Ovary (tissue), 9 donors: ENCODE measurements around the gene C1orf56. TPM values are rescaled to one million over a fixed set of nuclear protein-coding genes. Genes with fewer than 3 reads are reported as not detected.

ENCODE experiments used
- DNase-seq, 5 donors: peaks; one replicate each; pipeline ENCODE4 v3.0.0-alpha.2; 2019 to 2020
- H3K27ac ChIP-seq, 2 donors: fragments of 200-600 bp; one replicate each; pipeline versions ENCODE4 v1.5.1 to v1.8.0; 2019 to 2022
- H3K27me3 ChIP-seq: fragments of 200-600 bp; one replicate; pipeline ENCODE4 v1.8.0; 2022
- H3K36me3 ChIP-seq: fragments of 200-600 bp; sonication (generic); one replicate; pipeline ENCODE4 v1.5.1; 2019
- H3K4me1 ChIP-seq: one replicate; pipeline ENCODE4 v1.8.1; 2013; ENCODE audit warnings: mild to moderate bottlenecking, moderate library complexity; ENCODE audit not compliant: insufficient read depth
- H3K4me3 ChIP-seq: fragments of 200-600 bp; sonication (generic); one replicate; pipeline ENCODE4 v1.5.1; 2017
- H3K9me3 ChIP-seq, 2 donors: fragments of 200-600 bp in 1 of 2; sonication (generic) in 1 of 2; one replicate each; pipeline versions ENCODE4 v1.5.1 to v1.8.1; 2013 to 2019; ENCODE audit warnings: mild to moderate bottlenecking in 1 of 2, moderate library complexity in 1 of 2
- CTCF ChIP-seq, 3 donors: fragments of 450-650 bp in 2 of 3; fragments of 200-600 bp in 1 of 3; IDR thresholded peaks; one replicate each; pipeline versions ENCODE4 v1.5.1 to v1.8.0; 2016 to 2022; ENCODE audit warnings: antibody characterized with exemption in 3 of 3, mild to moderate bottlenecking in 1 of 3
- EP300 ChIP-seq: sonication (generic); formaldehyde crosslinking; IDR thresholded peaks from one replicate; pipeline ENCODE4 v1.6.1; 2017; ENCODE audit warnings: antibody characterized with exemption
- POLR2A ChIP-seq: fragments of 450-650 bp; IDR thresholded peaks from one replicate; pipeline ENCODE4 v1.6.1; 2017; ENCODE audit warnings: antibody characterized with exemption, mild to moderate bottlenecking, moderate library complexity
- WGBS, 3 donors: extraction: QIAGEN DNeasy Blood & Tissue Kit in 1 of 3; methylation state at CpG; one replicate each; pipeline versions ENCODE4 v1.1.5 to v1.1.7; 2013 to 2017; 5-methylcytosine and 5-hydroxymethylcytosine counted together
- intact Hi-C, 4 donors: fragments of 100-400 bp; cut with DNase I; formaldehyde crosslinking; loops; one replicate each; pipeline versions ENCODE4 v1.11.0 to v1.15.1; 2022 to 2023
- polyA plus RNA-seq, 2 donors: library from polyadenylated mRNA; stranded (reverse); fragments of 200-250 nt in 1 of 2; fragments of 350-450 nt in 1 of 2; fragmentation: Illumina TruSeq in 1 of 2; extraction: RNeasy Lipid Tissue Mini Kit (QIAGEN cat#74804) in 1 of 2; gene quantifications; one replicate each; pipeline ENCODE4 v1.2.3, GENCODE V29; 2013 to 2014
- total RNA-seq, 7 donors: library from RNA; depleted of rRNA in 2 of 7; stranded (reverse); fragments of >200 nt in 2 of 7; fragmentation: NEBNext Ultra II Directional in 3 of 7; extraction: Animal tissue kit (Norgen Biotek cat#: 25700) in 3 of 7; gene quantifications; one replicate each; pipeline versions ENCODE4 v1.1.0 to v1.2.4, GENCODE V29; 2016 to 2023
- donor health status: DM: no; HTN: no; CAD: no; lungs with moderate emphysema.
- donor health status: DM: no; HTN: no; CAD: no.
- donor health status: Bipolar disorder and iron deficiency.
- donor health status: DM: yes; HTN: yes; CAD: no.
- donor health status: DM: no; HTN: no; CAD: no.
- donor health status: DM: yes; HTN: yes; CAD: no.

The C1orf56 gene
- total and polyA plus RNA-seq, 9 donors: 2.6 to 9.1 (median 6.6) TPM

DNA sequence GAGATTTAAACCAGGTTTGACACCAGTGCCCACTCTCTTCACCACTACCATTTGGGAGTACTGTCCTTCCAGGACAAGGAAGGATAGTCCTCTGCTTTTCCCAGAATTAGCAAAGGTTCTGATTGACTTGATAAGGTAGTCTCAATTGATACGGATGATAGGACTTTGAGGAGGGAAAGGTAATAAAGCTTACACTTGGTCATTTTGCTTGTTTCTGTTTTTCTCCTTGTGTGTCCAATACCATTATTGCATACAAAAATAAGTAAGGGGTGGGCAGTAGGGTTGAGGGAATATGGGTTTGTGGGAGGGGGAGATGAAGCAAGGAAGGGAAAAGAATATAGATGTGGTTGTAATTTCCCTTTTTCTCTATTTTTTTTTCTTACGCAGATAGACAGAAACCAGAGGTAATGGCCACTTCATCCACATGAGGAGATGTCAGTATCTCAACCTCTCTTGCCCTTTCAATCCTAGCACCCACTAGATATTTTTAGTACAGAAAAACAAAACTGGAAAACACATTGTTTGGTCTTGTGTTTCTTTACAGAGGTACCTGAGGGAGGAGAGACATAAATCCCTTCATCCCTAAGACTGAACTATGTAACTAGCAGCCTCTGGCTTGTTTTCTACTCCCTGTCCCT is 2.6 kb downstream of the C1orf56 start:
- no peak overlapping the region for H3K27ac ChIP-seq
- TF ChIP-seq EP300 (no peak), POLR2A (no peak), CTCF (IDR thresholded peaks at IDR 0.05) (no peak)
- intact Hi-C loops: no loop called here
- no peaks in the 10 kb centered on the region for H3K9me3 ChIP-seq
- H3K27me3 ChIP-seq: no peaks in the 10 kb centered on the region
- 75 to 84% (median 81%) methylated on average over 2 of the region's 2 CpGs for WGBS, 3 donors
- DNase-seq: no peak
- no peaks in the 10 kb centered on the region for H3K4me1 ChIP-seq
- no peaks in the 10 kb centered on the region for H3K36me3 ChIP-seq
- H3K4me3 ChIP-seq: no peak overlapping the region

DNA sequence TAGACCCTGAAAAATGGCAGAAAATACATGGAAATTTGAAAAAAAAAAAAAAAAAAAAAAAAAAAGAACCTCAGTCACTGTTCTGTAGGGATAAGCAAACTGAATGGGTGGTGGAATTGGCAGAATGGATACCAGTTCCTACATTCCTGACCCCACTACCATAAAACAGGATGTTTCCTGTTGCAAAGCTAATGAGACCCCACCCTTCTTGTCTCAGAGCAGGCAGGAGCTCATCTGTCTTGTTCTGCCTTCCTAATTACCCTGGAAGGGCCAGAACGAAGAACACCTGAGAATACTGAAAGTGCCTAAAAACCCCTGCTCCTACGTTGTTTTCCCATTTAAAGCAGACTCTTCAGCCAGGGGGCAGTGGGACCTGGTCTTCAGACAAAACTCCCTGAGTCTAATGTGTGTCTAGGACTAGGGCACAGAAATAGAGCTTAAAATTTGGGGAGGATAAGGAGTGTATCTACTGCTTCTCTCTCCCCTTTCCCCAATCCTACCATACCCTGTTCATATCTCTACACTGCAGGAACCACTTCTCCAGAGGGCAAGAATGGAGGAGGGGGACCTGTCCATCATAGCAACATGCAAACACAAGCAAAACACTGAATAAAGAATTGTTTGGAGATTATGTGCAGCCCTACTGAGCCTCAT is 3.9 kb downstream of the C1orf56 start:
- DNase-seq: no peak
- TF ChIP-seq POLR2A (no peak), EP300 (no peak), CTCF (IDR thresholded peaks at IDR 0.05) (no peak)
- H3K27me3 ChIP-seq: no peaks in the 10 kb centered on the region
- intact Hi-C loops: no loop called here
- 58 to 72% (median 69%) methylated on average over 2 of the region's 2 CpGs for WGBS, 3 donors
- no peaks in the 10 kb centered on the region for H3K36me3 ChIP-seq
- H3K9me3 ChIP-seq: no peaks in the 10 kb centered on the region
- no peaks in the 10 kb centered on the region for H3K4me1 ChIP-seq
- H3K27ac ChIP-seq: no peak overlapping the region
- H3K4me3 ChIP-seq: no peak overlapping the region

- no peak overlapping the region for H3K27ac ChIP-seq
Observed at GRCh38 chr1:151054971-151055547, 7.5 kb downstream of the C1orf56 start.

DNA sequence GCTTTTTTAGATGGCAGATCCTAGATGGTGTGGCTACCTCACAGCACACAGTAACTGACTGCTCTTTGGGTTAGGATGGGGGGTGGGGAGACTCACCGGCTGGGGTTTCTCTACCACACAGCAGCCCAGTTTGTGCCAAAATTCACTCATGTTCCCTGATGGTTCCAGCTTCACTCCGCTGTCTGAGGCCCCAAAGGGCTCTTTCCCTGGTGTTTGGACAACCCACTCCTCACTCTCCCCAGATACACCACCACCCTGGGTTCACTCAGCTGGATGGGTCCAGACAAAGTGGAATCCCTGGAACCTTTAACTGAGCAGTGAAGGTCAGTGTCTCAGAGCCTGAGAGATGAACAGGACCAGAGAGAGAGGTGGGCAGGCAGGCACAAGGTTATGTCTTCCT is 8.0 kb downstream of the C1orf56 start:
- no peaks in the 10 kb centered on the region for H3K36me3 ChIP-seq
- 44 to 100% (median 88%) methylated on average over 1 to 2 of the region's 2 CpGs for WGBS, 3 donors
- intact Hi-C loops: no loop called here
- no peaks in the 10 kb centered on the region for H3K27me3 ChIP-seq
- H3K4me1 ChIP-seq: peaks cover 13% of the 10 kb centered on the region
- DNase-seq: no peak
- no peak overlapping the region for H3K4me3 ChIP-seq
- TF ChIP-seq CTCF (IDR thresholded peaks at IDR 0.05) (no peak), EP300 (no peak), POLR2A (no peak)
- no peaks in the 10 kb centered on the region for H3K9me3 ChIP-seq
- H3K27ac ChIP-seq: no peak overlapping the region

More at GRCh38 chr1:151054971-151055547, 7.5 kb downstream of the C1orf56 start:
- DNase-seq: no peak
- H3K27me3 ChIP-seq: no peaks in the 10 kb centered on the region
- TF ChIP-seq EP300: no peak
- TF ChIP-seq CTCF (IDR thresholded peaks at IDR 0.05): no peak
- no peak for TF ChIP-seq POLR2A
- peaks cover 13% of the 10 kb centered on the region for H3K4me1 ChIP-seq
- no peaks in the 10 kb centered on the region for H3K9me3 ChIP-seq
- no peaks in the 10 kb centered on the region for H3K36me3 ChIP-seq
- no peak overlapping the region for H3K4me3 ChIP-seq
- intact Hi-C loops: no loop called here
- WGBS, 3 donors: 83 to 86% (median 85%) methylated on average over 4 of the region's 4 CpGs
